ENCODE measurements around the gene SRI. TPM values are rescaled to one million over a fixed set of nuclear protein-coding genes. Genes with fewer than 3 reads are reported as not detected.

The SRI gene
- total RNA-seq, 1 donor from 2014 or later = 136 TPM

- H4K20me1 ChIP-seq (ENCODE audit: low read depth) = peaks cover 20% of the 10 kb centered on the region
- no peak for TF ChIP-seq CTCF (IDR thresholded peaks at IDR 0.05)
These were observed 4.5 kb downstream of the SRI start for GRCh38 chr7:88215295-88215694.

GRCh38 chr7:88214456-88214855 lies 5.4 kb downstream of the SRI start:
- no peak for TF ChIP-seq EZH2 (IDR thresholded peaks at IDR 0.05)
- TF ChIP-seq CTCF (IDR thresholded peaks at IDR 0.05) = no peak
- no peak for TF ChIP-seq EZH2phosphoT487 (IDR thresholded peaks at IDR 0.05)
- Histone ChIP-seq H3F3A (ENCODE audit: low read depth) (no peaks in the 10 kb centered on the region), H3K36me3 (no peaks in the 10 kb centered on the region), H3K4me3 (no peak overlapping the region), H3K9me3 (ENCODE audit: low read depth) (no peaks in the 10 kb centered on the region), H4K20me1 (ENCODE audit: low read depth) (peaks cover 20% of the 10 kb centered on the region), H3K27ac (no peak overlapping the region), H3K9ac (no peak overlapping the region), H3K79me2 (ENCODE audit: low read depth) (peaks cover 34% of the 10 kb centered on the region), H3K4me1 (peaks cover 11% of the 10 kb centered on the region), H2AFZ (replicated peaks) (no peak overlapping the region), H3K27me3 (no peaks in the 10 kb centered on the region), H3K4me2 (no peak overlapping the region)
- H3K27me3 Mint-ChIP-seq (ENCODE audit: insufficient read depth, low read depth) = no peaks in the 10 kb centered on the region
- H3K4me3 Mint-ChIP-seq = no peak overlapping the region
- peaks cover 13% of the 10 kb centered on the region for H3K4me1 Mint-ChIP-seq
- no peak for DNase-seq (ENCODE audit: low spot score)
- no peaks in the 10 kb centered on the region for H3K9me3 Mint-ChIP-seq
- no peak overlapping the region for H3K27ac Mint-ChIP-seq
- H3K36me3 Mint-ChIP-seq = peaks cover 28% of the 10 kb centered on the region

More at GRCh38 chr7:88215295-88215694, 4.5 kb downstream of the SRI start:
- Mint-ChIP-seq H3K36me3 (peaks cover 22% of the 10 kb centered on the region), H3K27ac (no peak overlapping the region), H3K27me3 (ENCODE audit: insufficient read depth, low read depth) (no peaks in the 10 kb centered on the region), H3K4me3 (no peak overlapping the region), H3K4me1 (peaks cover 16% of the 10 kb centered on the region), H3K9me3 (peaks cover 3% of the 10 kb centered on the region)
- H3F3A ChIP-seq (ENCODE audit: low read depth) = no peaks in the 10 kb centered on the region
- H3K36me3 ChIP-seq = no peaks in the 10 kb centered on the region
- H3K27me3 ChIP-seq = no peaks in the 10 kb centered on the region
- no peak for DNase-seq (ENCODE audit: low spot score)
- H3K4me3 ChIP-seq = no peak overlapping the region
- H3K27ac ChIP-seq = no peak overlapping the region
- H3K4me2 ChIP-seq = no peak overlapping the region
- peaks cover 36% of the 10 kb centered on the region for H3K79me2 ChIP-seq (ENCODE audit: low read depth)
- H2AFZ ChIP-seq (replicated peaks) = no peak overlapping the region
- no peak overlapping the region for H3K9ac ChIP-seq
- H3K4me1 ChIP-seq = peaks cover 11% of the 10 kb centered on the region
- H3K9me3 ChIP-seq (ENCODE audit: low read depth) = no peaks in the 10 kb centered on the region

- H3K36me3 Mint-ChIP-seq = peaks cover 30% of the 10 kb centered on the region
- H3K27me3 ChIP-seq = no peaks in the 10 kb centered on the region
- H3K36me3 ChIP-seq = peaks cover 11% of the 10 kb centered on the region
These were observed 6.9 kb downstream of the SRI start for GRCh38 chr7:88212918-88213317.

More at GRCh38 chr7:88212918-88213317, 6.9 kb downstream of the SRI start:
- H3K79me2 ChIP-seq (ENCODE audit: low read depth) = peaks cover 18% of the 10 kb centered on the region
- no peak overlapping the region for H3K4me3 ChIP-seq
- H3K9me3 Mint-ChIP-seq = no peaks in the 10 kb centered on the region
- no peaks in the 10 kb centered on the region for H3F3A ChIP-seq (ENCODE audit: low read depth)
- H3K9me3 ChIP-seq (ENCODE audit: low read depth) = no peaks in the 10 kb centered on the region
- peaks cover 11% of the 10 kb centered on the region for H4K20me1 ChIP-seq (ENCODE audit: low read depth)
- TF ChIP-seq EZH2phosphoT487 (IDR thresholded peaks at IDR 0.05) (no peak), EZH2 (IDR thresholded peaks at IDR 0.05) (no peak), CTCF (IDR thresholded peaks at IDR 0.05) (no peak)
- H3K27ac Mint-ChIP-seq = no peak overlapping the region
- H3K27ac ChIP-seq = no peak overlapping the region
- no peak overlapping the region for H3K4me3 Mint-ChIP-seq
- H3K27me3 Mint-ChIP-seq (ENCODE audit: insufficient read depth, low read depth) = no peaks in the 10 kb centered on the region
- no peak for DNase-seq (ENCODE audit: low spot score)
- H3K4me1 Mint-ChIP-seq = peaks cover 1% of the 10 kb centered on the region
- H2AFZ ChIP-seq (replicated peaks) = no peak overlapping the region
- no peak overlapping the region for H3K9ac ChIP-seq
- no peak overlapping the region for H3K4me2 ChIP-seq
- peaks cover 3% of the 10 kb centered on the region for H3K4me1 ChIP-seq
